ENCODE measurements around the gene TMEM121.

- TF ChIP-seq CTCF (conservative IDR thresholded peaks at IDR 0.05): no peak
- no peak for TF ChIP-seq EZH2 (IDR thresholded peaks at IDR 0.05; ENCODE audit: low read depth)
Measured at GRCh38 chr14:105547741-105548169, 21.4 kb downstream of the TMEM121 start.
